Measurements from ENCODE around the gene NADK.
A peak's percentile ranks its signal among the peaks of the same experiment; 100 is the strongest.
"Not testable (repeated sequence)": the region's sequence is repeated elsewhere in the genome, so short reads cannot be mapped to it uniquely, and the experiment has no call there.

GRCh38 chr1:1745651-1746565, 32.4 kb downstream of the NADK start:
- TF ChIP-seq POLR2AphosphoS5 (IDR thresholded peaks at IDR 0.05): peak; percentile 77
- not testable (repeated sequence) for TF ChIP-seq POLR2A (IDR thresholded peaks at IDR 0.05)

All from prostate gland (tissue), 1 donor.